ENCODE data around the gene CYP26C1. TPM values are rescaled to one million over a fixed set of nuclear protein-coding genes. Genes with fewer than 3 reads are reported as not detected.

CYP26C1 gene
- total and polyA plus RNA-seq, 9 of the 15 experiments (the other 6 are each of a cell fraction or from before 2014, with no cell fraction given) = 0.07 to 0.09 (median 0.07) TPM; not detected in 6

DNA sequence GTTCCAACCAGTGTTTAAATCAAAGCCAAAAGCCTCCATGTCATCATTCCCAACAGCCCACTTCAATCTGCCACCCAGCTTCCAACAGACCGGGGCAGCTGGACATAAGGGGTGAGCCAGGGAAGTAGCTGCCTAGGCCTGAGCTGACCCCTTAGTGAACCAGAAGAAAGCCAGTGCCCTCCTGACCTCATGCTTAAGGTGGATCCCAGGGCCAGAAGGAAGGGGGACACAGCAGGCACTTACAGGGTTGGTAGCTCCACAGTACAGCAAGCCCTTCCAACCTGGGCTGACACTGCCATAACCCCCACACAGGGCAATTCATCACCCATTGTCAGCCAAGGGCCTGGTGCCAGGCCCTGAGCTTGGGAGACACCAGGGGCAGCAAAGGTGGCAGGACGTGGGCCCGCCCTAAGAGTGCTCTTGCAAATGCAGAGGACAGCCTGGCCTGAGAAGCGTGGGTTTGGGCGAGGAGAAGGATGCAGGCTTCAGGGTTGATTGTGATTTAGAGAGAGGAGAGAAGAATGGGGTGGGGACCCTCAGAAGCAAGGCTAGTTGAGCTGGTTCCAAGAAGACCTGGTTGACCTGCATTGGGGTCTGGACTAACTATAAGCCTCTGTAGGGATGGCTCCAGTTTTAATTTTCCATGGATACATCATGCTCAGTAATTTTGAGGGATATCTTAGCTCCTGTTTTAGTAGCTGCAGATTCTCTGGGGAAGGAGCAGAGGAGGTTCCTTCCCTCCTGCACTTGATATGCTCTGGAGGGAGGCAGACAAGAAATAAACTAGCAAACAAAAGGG lies 10.0 kb downstream of the CYP26C1 start:
- in situ Hi-C loops (cut with MboI) = no loop called here
- peak overlapping the region; percentile 15; the same call in 1 of the 2 replicates for H3K4me3 ChIP-seq
- H3K9me3 ChIP-seq (replicated peaks; ENCODE audit: control insufficient read depth, insufficient read depth, low read depth, low read length) = peaks cover 2% of the 10 kb centered on the region; the same call in 1 of the 2 replicates
- CTCF ChIA-PET (ENCODE audit: low intra/inter-chr PET ratio) = no interaction called here
- peak overlapping the region; percentile 80 for H3K27ac ChIP-seq (ENCODE audit: extremely low read depth, low read depth, low read length)
- POLR2A ChIA-PET = interaction anchor here (0.7 to 0.9 kb wide), 2 partner anchors 50 to 57 kb away, joined by 3 read pairs; no protein-coding TSS in a partner anchor
- no peaks in the 10 kb centered on the region for H3K27me3 ChIP-seq (ENCODE audit: control insufficient read depth in 2 of 2, insufficient read depth in 2 of 2, low read length in 2 of 2)
- no peaks in the 10 kb centered on the region for H3K9me1 ChIP-seq (ENCODE audit: control insufficient read depth, insufficient read depth, low read length)
- H3K36me3 ChIP-seq (ENCODE audit: control insufficient read depth, insufficient read depth, low read length) = no peaks in the 10 kb centered on the region
- H3K4me2 ChIP-seq (ENCODE audit: insufficient read depth, low read length) = peak overlapping the region; percentile 70
- no peaks in the 10 kb centered on the region for H3K79me2 ChIP-seq (ENCODE audit: control insufficient read depth, insufficient read depth, low read length)
- H3K9ac ChIP-seq (ENCODE audit: insufficient read depth in 1 of 2, low read depth in 2 of 2, low read length in 2 of 2) = peak overlapping the region; percentile 68 to 79
- peak overlapping the region; percentile 66 for H2AFZ ChIP-seq (ENCODE audit: low read depth, low read length)
- H3K4me1 ChIP-seq (replicated peaks in 1 of 2; ENCODE audit: control insufficient read depth in 2 of 2, insufficient read depth in 2 of 2, low read length in 2 of 2) = peaks cover 25 to 67% of the 10 kb centered on the region in 2 experiments; a peak in 4 of 5 replicates
- intact Hi-C loops (cut with micrococcal nuclease) = loop anchor here (10.0 kb wide), 1 partner anchor 476 kb away; the partner anchor contains the start of gene KIF11
- DNase-seq (ENCODE audit: extremely low read depth in 1 of 4, low spot score in 3 of 4) = no peak
- BruUV-seq (replicated peaks) = no TSS peak
- FAIRE-seq = no peak
- 48% methylated on average over 4 of the region's 5 CpGs for WGBS (ENCODE audit: insufficient coverage, low coverage, missing lambda C conversion rate)
- no peaks in the 10 kb centered on the region for H4K20me1 ChIP-seq (replicated peaks; ENCODE audit: control insufficient read depth, insufficient read depth, low read length)
- no peak; the same call in 2 of the 3 replicates for ATAC-seq
- TF ChIP-seq, protein P1, sequence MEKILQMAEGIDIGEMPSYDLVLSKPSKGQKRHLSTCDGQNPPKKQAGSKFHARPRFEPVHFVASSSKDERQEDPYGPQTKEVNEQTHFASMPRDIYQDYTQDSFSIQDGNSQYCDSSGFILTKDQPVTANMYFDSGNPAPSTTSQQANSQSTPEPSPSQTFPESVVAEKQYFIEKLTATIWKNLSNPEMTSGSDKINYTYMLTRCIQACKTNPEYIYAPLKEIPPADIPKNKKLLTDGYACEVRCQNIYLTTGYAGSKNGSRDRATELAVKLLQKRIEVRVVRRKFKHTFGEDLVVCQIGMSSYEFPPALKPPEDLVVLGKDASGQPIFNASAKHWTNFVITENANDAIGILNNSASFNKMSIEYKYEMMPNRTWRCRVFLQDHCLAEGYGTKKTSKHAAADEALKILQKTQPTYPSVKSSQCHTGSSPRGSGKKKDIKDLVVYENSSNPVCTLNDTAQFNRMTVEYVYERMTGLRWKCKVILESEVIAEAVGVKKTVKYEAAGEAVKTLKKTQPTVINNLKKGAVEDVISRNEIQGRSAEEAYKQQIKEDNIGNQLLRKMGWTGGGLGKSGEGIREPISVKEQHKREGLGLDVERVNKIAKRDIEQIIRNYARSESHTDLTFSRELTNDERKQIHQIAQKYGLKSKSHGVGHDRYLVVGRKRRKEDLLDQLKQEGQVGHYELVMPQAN (IDR thresholded peaks at IDR 0.05; ENCODE audit: borderline replicate concordance) = no peak
- no peak for TF ChIP-seq CBFA2T3 (IDR thresholded peaks at IDR 0.05)
- TF ChIP-seq, protein P2, sequence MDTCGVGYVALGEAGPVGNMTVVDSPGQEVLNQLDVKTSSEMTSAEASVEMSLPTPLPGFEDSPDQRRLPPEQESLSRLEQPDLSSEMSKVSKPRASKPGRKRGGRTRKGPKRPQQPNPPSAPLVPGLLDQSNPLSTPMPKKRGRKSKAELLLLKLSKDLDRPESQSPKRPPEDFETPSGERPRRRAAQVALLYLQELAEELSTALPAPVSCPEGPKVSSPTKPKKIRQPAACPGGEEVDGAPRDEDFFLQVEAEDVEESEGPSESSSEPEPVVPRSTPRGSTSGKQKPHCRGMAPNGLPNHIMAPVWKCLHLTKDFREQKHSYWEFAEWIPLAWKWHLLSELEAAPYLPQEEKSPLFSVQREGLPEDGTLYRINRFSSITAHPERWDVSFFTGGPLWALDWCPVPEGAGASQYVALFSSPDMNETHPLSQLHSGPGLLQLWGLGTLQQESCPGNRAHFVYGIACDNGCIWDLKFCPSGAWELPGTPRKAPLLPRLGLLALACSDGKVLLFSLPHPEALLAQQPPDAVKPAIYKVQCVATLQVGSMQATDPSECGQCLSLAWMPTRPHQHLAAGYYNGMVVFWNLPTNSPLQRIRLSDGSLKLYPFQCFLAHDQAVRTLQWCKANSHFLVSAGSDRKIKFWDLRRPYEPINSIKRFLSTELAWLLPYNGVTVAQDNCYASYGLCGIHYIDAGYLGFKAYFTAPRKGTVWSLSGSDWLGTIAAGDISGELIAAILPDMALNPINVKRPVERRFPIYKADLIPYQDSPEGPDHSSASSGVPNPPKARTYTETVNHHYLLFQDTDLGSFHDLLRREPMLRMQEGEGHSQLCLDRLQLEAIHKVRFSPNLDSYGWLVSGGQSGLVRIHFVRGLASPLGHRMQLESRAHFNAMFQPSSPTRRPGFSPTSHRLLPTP (IDR thresholded peaks at IDR 0.05; ENCODE audit: borderline replicate concordance, extremely low read depth, insufficient read length) = no peak
- no peak for TF ChIP-seq ZC3H4 (CRISPR knock-in tag; IDR thresholded peaks at IDR 0.05; ENCODE audit: borderline replicate concordance)
- TF ChIP-seq YBX1 (IDR thresholded peaks at IDR 0.05) = no peak
- 0 out of 2 replicates have a peak, but pooled peaks have one; percentile 6 for TF ChIP-seq L3MBTL2 (IDR thresholded peaks at IDR 0.05)
- TF ChIP-seq PRPF4 (IDR thresholded peaks at IDR 0.05; ENCODE audit: insufficient read depth, low read depth, low read length, poor library complexity, severe bottlenecking) = no peak
- TF ChIP-seq ZNF644 (tag; IDR thresholded peaks at IDR 0.05; ENCODE audit: low read depth) = 0 out of 2 replicates have a peak, but pooled peaks have one; percentile 34
- TF ChIP-seq SETDB1 (IDR thresholded peaks at IDR 0.05; ENCODE audit: low read length) = no peak
- no peak for TF ChIP-seq ZNF274 (IDR thresholded peaks at IDR 0.05; ENCODE audit: borderline replicate concordance, low read depth, low read length)
- no peak for TF ChIP-seq NCOR1 (IDR thresholded peaks at IDR 0.05)
- no peak for TF ChIP-seq BCOR (IDR thresholded peaks at IDR 0.05)
- no peak for TF ChIP-seq ZBTB17 (CRISPR knock-in tag; IDR thresholded peaks at IDR 0.05)
- no peak for TF ChIP-seq ZNF551 (CRISPR knock-in tag; IDR thresholded peaks at IDR 0.05)
- TF ChIP-seq KDM5B (IDR thresholded peaks at IDR 0.05; ENCODE audit: insufficient replicate concordance, low read depth, low read length) = no peak
- TF ChIP-seq ZFX (CRISPR knock-in tag; IDR thresholded peaks at IDR 0.05) = peak; percentile 39; the same call in 1 of the 2 replicates
- no peak for TF ChIP-seq ZNF124 (CRISPR knock-in tag; IDR thresholded peaks at IDR 0.05)
- no peak for TF ChIP-seq CREB1 (IDR thresholded peaks at IDR 0.05)
- TF ChIP-seq CREB1 (CRISPR knock-in tag; IDR thresholded peaks at IDR 0.05) = no peak

Data from K562 (cell line).